Measurements from ENCODE around the gene SUMF1. TPM values are rescaled to one million over a fixed set of nuclear protein-coding genes. Genes with fewer than 3 reads are reported as not detected.

The SUMF1 gene
- polyA plus RNA-seq, 3 donors = 25.7 to 80.4 (median 74.2) TPM

GRCh38 chr3:4467522-4467867 lies 426 bp upstream of the SUMF1 start:
- Histone ChIP-seq H3K4me2 (replicated peaks; ENCODE audit: extremely low read depth, low read length, poor library complexity, severe bottlenecking) (peak overlapping the region; percentile 72), H3K36me3 (replicated peaks in 1 of 2; ENCODE audit: control insufficient read depth in 1 of 2, insufficient read depth in 2 of 2, low read length in 2 of 2) (no peaks in the 10 kb centered on the region), H3K9ac (ENCODE audit: insufficient read depth, low read length, poor library complexity, severe bottlenecking) (peak overlapping the region; percentile 97), H3K4me3 (replicated peaks in 1 of 3; ENCODE audit: low read depth in 2 of 3, low read length in 3 of 3) (peak overlapping the region; percentile 75 to 92 (median 90)), H3K9me3 (replicated peaks in 1 of 2; ENCODE audit: control insufficient read depth in 1 of 2, insufficient read depth in 1 of 2, low read length in 2 of 2) (no peaks in the 10 kb centered on the region), H2AFZ (ENCODE audit: insufficient read depth, low read depth, low read length, poor library complexity, severe bottlenecking) (peak overlapping the region; percentile 94), H3K4me1 (ENCODE audit: control insufficient read depth in 1 of 2, insufficient read depth in 2 of 2, low read length in 2 of 2) (peaks cover 22 to 31% of the 10 kb centered on the region in 2 donors), H4K20me1 (ENCODE audit: insufficient read depth, low read length) (no peaks in the 10 kb centered on the region), H3K27me3 (ENCODE audit: control insufficient read depth in 2 of 2, insufficient read depth in 2 of 2, low read length in 2 of 2) (no peaks in the 10 kb centered on the region), H3K79me2 (ENCODE audit: insufficient read depth, low read length) (peaks cover 48% of the 10 kb centered on the region), H3K27ac (ENCODE audit: low read depth in 1 of 2, low read length in 2 of 2) (peak overlapping the region in 1 of 2 donors; percentile 95)
- DNase-seq = no peak
- peaks cover 39% of the 10 kb centered on the region for H3K4me1 Mint-ChIP-seq
- H3K36me3 Mint-ChIP-seq = peaks cover 5 to 7% of the 10 kb centered on the region in 2 donors
- TF ChIP-seq, protein P1, sequence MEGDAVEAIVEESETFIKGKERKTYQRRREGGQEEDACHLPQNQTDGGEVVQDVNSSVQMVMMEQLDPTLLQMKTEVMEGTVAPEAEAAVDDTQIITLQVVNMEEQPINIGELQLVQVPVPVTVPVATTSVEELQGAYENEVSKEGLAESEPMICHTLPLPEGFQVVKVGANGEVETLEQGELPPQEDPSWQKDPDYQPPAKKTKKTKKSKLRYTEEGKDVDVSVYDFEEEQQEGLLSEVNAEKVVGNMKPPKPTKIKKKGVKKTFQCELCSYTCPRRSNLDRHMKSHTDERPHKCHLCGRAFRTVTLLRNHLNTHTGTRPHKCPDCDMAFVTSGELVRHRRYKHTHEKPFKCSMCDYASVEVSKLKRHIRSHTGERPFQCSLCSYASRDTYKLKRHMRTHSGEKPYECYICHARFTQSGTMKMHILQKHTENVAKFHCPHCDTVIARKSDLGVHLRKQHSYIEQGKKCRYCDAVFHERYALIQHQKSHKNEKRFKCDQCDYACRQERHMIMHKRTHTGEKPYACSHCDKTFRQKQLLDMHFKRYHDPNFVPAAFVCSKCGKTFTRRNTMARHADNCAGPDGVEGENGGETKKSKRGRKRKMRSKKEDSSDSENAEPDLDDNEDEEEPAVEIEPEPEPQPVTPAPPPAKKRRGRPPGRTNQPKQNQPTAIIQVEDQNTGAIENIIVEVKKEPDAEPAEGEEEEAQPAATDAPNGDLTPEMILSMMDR (IDR thresholded peaks at IDR 0.05) = no peak
- H3K27ac Mint-ChIP-seq = peak overlapping the region; percentile 76 to 98 (median 95)
- intact Hi-C loops (cut with micrococcal nuclease) = loop anchor here in 1 of 2 donors (10.0 kb wide), 1 partner anchor 47 kb away; no protein-coding TSS in a partner anchor
- WGBS (ENCODE audit: insufficient coverage) = 90% methylated on average over 6 of the region's 13 CpGs
- H3K27me3 Mint-ChIP-seq (ENCODE audit: low read depth in 3 of 3) = no peaks in the 10 kb centered on the region
- H3K9me3 Mint-ChIP-seq = no peaks in the 10 kb centered on the region
- peak overlapping the region; percentile 93 for H3K4me3 Mint-ChIP-seq

GRCh38 chr3:4464576-4464975 lies 2.5 kb downstream of the SUMF1 start:
- Histone ChIP-seq H4K20me1 (ENCODE audit: insufficient read depth, low read length) (peaks cover 7% of the 10 kb centered on the region), H3K9ac (ENCODE audit: insufficient read depth, low read length, poor library complexity, severe bottlenecking) (no peak overlapping the region), H2AFZ (ENCODE audit: insufficient read depth, low read depth, low read length, poor library complexity, severe bottlenecking) (no peak overlapping the region), H3K4me3 (replicated peaks in 1 of 3; ENCODE audit: low read depth in 2 of 3, low read length in 3 of 3) (no peak overlapping the region), H3K36me3 (replicated peaks in 1 of 2; ENCODE audit: control insufficient read depth in 1 of 2, insufficient read depth in 2 of 2, low read length in 2 of 2) (no peaks in the 10 kb centered on the region), H3K4me2 (replicated peaks; ENCODE audit: extremely low read depth, low read length, poor library complexity, severe bottlenecking) (no peak overlapping the region), H3K27ac (ENCODE audit: low read depth in 1 of 2, low read length in 2 of 2) (no peak overlapping the region), H3K9me3 (replicated peaks in 1 of 2; ENCODE audit: control insufficient read depth in 1 of 2, insufficient read depth in 1 of 2, low read length in 2 of 2) (no peaks in the 10 kb centered on the region), H3K27me3 (ENCODE audit: control insufficient read depth in 2 of 2, insufficient read depth in 2 of 2, low read length in 2 of 2) (no peaks in the 10 kb centered on the region), H3K4me1 (ENCODE audit: control insufficient read depth in 1 of 2, insufficient read depth in 2 of 2, low read length in 2 of 2) (peaks cover 33 to 46% of the 10 kb centered on the region in 2 donors), H3K79me2 (ENCODE audit: insufficient read depth, low read length) (peaks cover 75% of the 10 kb centered on the region)
- WGBS (ENCODE audit: insufficient coverage) = no CpG with 5 or more reads among the region's 1 CpG
- peaks cover 0 to 2% (median 0%) of the 10 kb centered on the region in 3 donors for H3K27me3 Mint-ChIP-seq (ENCODE audit: low read depth in 3 of 3)
- intact Hi-C loops (cut with micrococcal nuclease) = loop anchor here in 1 of 2 donors (10.0 kb wide), 1 partner anchor 50 kb away; no protein-coding TSS in a partner anchor
- H3K27ac Mint-ChIP-seq = peak overlapping the region in 1 of 7 donors; percentile 46
- H3K4me3 Mint-ChIP-seq = no peak overlapping the region
- peaks cover 51% of the 10 kb centered on the region for H3K4me1 Mint-ChIP-seq
- no peaks in the 10 kb centered on the region for H3K9me3 Mint-ChIP-seq
- no peak for DNase-seq
- TF ChIP-seq, protein P1 (IDR thresholded peaks at IDR 0.05) = no peak
- H3K36me3 Mint-ChIP-seq = peaks cover 7 to 10% of the 10 kb centered on the region in 2 donors
